Measurements from ENCODE around the gene KCNA10. TPM values are rescaled to one million over a fixed set of nuclear protein-coding genes. Genes with fewer than 3 reads are reported as not detected.

Gene KCNA10
- total and polyA plus RNA-seq, 9 donors, result not detected

DNA sequence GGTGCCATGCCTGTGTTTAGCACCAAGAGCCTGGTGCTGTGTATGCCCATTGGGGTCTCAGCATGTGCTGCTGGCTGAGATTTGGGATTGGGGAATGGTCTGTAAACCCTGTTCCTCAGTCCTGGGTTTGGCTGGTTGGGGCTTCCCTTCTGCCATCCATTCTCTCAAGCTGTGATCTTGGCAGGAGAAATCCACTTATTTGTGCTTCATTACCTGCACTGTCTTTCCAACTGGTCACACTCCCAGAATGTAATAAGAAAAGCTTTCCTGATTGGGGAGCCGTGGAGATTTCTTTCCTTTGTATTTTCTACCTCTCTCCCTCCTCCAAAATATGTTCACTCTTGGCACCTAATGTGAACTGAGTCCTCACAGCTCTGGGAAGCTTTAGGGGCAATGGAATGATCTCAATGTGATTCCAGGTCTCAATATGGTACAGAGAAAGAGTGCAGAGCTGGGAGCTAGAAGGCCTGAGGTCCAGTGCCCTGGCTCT, 23.0 kb upstream of the KCNA10 start:
- no peaks in the 10 kb centered on the region for H3K27me3 ChIP-seq
- H3K27ac ChIP-seq, result no peak overlapping the region
- TF ChIP-seq, protein P1, sequence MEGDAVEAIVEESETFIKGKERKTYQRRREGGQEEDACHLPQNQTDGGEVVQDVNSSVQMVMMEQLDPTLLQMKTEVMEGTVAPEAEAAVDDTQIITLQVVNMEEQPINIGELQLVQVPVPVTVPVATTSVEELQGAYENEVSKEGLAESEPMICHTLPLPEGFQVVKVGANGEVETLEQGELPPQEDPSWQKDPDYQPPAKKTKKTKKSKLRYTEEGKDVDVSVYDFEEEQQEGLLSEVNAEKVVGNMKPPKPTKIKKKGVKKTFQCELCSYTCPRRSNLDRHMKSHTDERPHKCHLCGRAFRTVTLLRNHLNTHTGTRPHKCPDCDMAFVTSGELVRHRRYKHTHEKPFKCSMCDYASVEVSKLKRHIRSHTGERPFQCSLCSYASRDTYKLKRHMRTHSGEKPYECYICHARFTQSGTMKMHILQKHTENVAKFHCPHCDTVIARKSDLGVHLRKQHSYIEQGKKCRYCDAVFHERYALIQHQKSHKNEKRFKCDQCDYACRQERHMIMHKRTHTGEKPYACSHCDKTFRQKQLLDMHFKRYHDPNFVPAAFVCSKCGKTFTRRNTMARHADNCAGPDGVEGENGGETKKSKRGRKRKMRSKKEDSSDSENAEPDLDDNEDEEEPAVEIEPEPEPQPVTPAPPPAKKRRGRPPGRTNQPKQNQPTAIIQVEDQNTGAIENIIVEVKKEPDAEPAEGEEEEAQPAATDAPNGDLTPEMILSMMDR (IDR thresholded peaks at IDR 0.05), result no peak
- no peak for TF ChIP-seq EP300 (IDR thresholded peaks at IDR 0.05)
- no peak for TF ChIP-seq POLR2A (IDR thresholded peaks at IDR 0.05)
- WGBS, 3 donors, result 44 to 59% (median 53%) methylated on average over 1 of the region's 1 CpG
- no peak overlapping the region for H3K4me3 ChIP-seq
- H3K9me3 ChIP-seq, result no peaks in the 10 kb centered on the region
- intact Hi-C loops (cut with DNase I), result no loop called here
- no peaks in the 10 kb centered on the region for H3K36me3 ChIP-seq
- no peaks in the 10 kb centered on the region for H3K4me1 ChIP-seq (ENCODE audit: insufficient read depth)
- no peak for DNase-seq

DNA sequence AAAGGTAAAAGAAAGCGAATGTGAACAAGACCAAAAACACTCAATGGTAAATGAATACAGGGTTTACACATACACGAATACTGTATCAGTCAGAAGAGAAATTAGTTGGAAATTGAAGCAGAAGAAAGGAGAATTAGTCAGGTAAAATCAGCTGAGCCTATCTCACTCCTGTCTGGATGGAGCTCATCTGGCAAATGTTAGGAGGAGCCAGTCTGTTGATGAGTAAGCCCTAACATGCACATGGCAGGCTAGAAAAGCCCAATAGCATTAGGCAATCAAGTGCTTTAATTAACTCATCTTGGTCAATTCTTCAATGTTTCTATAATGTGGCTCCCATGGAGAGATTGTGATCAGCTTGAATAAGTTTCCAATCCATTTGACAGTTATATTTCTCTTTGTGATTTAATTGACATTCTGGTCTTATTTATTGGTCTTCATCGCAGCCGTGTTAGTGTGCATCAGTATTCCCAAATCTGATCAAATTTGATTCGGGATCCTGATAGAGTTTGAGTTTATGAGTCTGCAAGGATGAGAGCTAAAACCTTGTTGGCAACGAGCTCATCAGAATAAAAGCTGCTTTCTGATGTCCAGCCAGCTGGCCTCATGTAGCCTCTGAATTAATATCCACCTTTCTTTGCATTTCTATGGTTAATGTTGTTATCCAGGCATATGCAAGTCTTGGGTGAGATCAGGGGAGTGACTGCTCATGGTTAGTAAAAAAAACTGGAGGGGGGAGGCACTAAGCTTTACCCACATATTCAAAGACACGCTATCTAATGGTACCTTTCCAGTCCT, 22.1 kb upstream of the KCNA10 start:
- Histone ChIP-seq H3K4me3 (no peak overlapping the region), H3K27ac (no peak overlapping the region), H3K27me3 (no peaks in the 10 kb centered on the region), H3K36me3 (no peaks in the 10 kb centered on the region), H3K9me3 (no peaks in the 10 kb centered on the region), H3K4me1 (ENCODE audit: insufficient read depth) (no peaks in the 10 kb centered on the region)
- WGBS, 3 donors, result 59 to 74% (median 68%) methylated on average over 7 of the region's 7 CpGs
- no peak for DNase-seq
- intact Hi-C loops (cut with DNase I), result no loop called here
- TF ChIP-seq POLR2A (IDR thresholded peaks at IDR 0.05) (no peak), EP300 (IDR thresholded peaks at IDR 0.05) (no peak)
- TF ChIP-seq, protein P1 (IDR thresholded peaks at IDR 0.05), result no peak

DNA sequence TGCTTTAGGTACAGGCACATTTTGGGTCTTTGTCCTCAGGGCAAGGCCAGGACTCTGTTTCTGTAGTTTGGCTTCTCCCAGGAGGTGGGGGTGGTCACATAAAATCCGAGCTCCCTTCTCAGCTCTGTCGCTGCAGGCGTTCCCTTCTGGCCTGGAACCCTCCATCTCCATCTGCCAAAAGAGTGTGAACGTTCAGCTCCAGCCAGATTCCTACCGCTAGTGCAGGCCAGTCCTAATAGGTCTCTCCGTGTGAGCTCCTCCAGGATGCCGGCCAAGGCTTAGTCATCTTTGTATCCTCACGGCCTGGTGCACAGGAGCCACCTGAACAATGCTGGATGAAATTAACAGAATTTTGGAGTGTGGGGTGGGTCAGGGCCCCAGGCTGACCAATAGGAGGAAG, 19.9 kb upstream of the KCNA10 start:
- Histone ChIP-seq H3K9me3 (no peaks in the 10 kb centered on the region), H3K27ac (no peak overlapping the region), H3K27me3 (no peaks in the 10 kb centered on the region), H3K4me1 (ENCODE audit: insufficient read depth) (no peaks in the 10 kb centered on the region), H3K4me3 (no peak overlapping the region), H3K36me3 (no peaks in the 10 kb centered on the region)
- whole genome bisulfite sequencing, 3 donors, result 40 to 52% (median 46%) methylated on average over 8 of the region's 8 CpGs
- TF ChIP-seq POLR2A (IDR thresholded peaks at IDR 0.05) (no peak), EP300 (IDR thresholded peaks at IDR 0.05) (no peak)
- TF ChIP-seq, protein P1 (IDR thresholded peaks at IDR 0.05), result no peak
- no peak for DNase-seq
- intact Hi-C loops (cut with DNase I), result no loop called here

DNA sequence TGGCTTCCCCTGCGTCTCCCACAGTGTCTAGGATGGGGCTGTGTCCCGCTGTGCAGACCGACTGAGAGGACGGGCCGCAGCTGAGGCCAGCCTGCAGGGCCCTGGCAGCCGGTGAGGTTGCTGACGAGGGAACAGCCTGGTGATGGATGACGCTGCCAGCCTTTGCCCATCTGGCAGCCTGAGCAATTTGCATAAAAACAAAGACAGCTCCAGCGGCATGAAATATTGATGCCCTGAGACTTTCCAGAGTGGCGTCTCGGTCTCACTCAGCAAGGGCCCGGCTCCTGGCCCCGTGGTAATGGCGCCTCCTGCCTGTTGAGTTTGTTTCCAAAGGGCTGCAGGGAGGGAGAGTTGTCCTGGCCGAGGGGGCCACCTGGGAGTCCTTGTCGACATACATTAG, 19.1 kb upstream of the KCNA10 start:
- intact Hi-C loops (cut with DNase I), result no loop called here
- Histone ChIP-seq H3K36me3 (no peaks in the 10 kb centered on the region), H3K27ac (no peak overlapping the region), H3K4me1 (ENCODE audit: insufficient read depth) (no peaks in the 10 kb centered on the region), H3K4me3 (no peak overlapping the region), H3K27me3 (no peaks in the 10 kb centered on the region), H3K9me3 (no peaks in the 10 kb centered on the region)
- WGBS, 3 donors, result 67 to 69% (median 67%) methylated on average over 16 of the region's 16 CpGs
- TF ChIP-seq, protein P1 (IDR thresholded peaks at IDR 0.05), result no peak
- TF ChIP-seq EP300 (IDR thresholded peaks at IDR 0.05) (no peak), POLR2A (IDR thresholded peaks at IDR 0.05) (no peak)
- DNase-seq, result no peak

Data from ovary (tissue), 9 donors.